NOMO-1 treated with DMSO at 0.1 percent for 48 hours (cell line): ENCODE measurements around the gene SPNS2.
A peak's percentile ranks its signal among the peaks of the same experiment; 100 is the strongest.

Source experiments
- DNase-seq: peaks from one replicate; lab custom pipeline; 2025; ENCODE audit not compliant: unreplicated experiment; lab: John Stamatoyannopoulos, UW

Gene SPNS2

DNA sequence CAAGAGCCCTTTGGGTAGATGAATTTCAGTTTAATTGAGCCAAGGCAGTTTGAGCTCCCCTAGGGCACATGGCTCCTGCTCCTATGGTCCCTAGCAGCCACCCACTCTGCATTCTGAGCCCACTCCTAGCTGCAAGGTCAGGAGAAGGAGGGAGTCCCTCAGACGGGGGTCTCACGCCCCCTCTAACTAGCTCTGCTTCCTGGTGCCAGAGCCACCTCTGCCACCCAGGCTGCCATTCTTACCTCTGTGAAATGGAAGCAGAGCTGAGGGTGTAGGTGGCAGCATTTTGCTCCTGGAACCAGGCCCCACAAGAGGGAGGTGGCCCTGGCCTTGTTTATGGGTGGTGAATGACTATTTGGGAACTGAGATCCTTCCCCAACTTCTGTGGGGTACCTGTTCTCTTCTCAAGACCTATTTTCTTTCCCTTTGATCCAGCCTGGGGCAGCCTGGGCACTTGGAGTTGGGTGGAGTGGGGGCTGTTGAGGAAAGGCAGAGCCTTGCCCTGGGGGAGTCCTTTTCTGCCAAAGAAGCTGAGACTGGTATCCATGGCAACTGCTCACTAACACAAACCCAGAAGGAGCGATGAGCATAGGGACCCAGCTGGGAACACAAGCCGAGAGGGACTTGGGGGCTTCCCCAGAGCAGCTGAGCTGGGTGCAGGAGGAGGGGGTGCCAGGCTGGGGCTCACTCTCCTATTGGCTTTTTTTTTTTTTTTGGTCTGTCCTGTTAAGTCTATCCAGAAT lies 4.8 kb downstream of the SPNS2 start:
- no peak for DNase-seq

DNA sequence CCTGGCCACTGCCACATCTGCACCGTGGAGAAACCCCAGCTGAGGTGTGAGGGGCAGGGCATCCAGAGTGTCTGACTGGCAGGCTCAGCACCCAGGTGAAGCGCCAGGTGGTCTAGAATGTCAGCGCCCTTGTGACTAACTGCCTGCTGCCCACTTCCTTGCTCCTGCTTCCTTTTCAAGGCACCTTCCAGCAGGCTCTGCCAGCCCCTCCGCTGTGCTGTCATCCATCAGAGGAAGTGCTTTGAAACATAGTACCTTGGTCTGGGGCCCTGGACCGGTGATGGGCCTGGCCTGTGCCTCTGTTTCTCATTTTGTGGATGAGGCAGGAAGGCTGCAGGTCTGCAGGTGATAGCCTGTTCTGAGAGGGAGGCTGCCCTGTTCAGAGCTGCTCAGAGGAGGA lies 5.5 kb downstream of the SPNS2 start:
- no peak for DNase-seq

DNA sequence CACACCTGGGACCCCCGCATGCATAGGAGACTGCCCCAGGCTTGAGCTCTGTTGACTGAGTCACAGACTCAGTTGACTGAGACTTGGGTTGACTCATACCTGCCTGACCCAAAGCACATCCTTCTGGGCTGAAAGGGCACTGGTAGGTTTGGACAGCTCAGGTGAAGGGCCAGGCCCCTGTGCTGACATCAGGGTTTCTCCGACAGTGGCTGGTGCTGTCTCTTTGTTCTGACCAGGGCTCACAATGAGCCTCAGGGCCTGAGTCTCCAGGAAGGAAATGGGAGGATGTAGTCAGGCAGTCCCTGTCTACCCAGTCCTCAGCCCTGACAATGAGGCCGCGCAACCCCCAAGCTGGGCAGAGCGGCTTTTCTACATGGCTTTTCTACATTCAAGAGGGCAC lies 6.5 kb downstream of the SPNS2 start:
- no peak for DNase-seq

DNA sequence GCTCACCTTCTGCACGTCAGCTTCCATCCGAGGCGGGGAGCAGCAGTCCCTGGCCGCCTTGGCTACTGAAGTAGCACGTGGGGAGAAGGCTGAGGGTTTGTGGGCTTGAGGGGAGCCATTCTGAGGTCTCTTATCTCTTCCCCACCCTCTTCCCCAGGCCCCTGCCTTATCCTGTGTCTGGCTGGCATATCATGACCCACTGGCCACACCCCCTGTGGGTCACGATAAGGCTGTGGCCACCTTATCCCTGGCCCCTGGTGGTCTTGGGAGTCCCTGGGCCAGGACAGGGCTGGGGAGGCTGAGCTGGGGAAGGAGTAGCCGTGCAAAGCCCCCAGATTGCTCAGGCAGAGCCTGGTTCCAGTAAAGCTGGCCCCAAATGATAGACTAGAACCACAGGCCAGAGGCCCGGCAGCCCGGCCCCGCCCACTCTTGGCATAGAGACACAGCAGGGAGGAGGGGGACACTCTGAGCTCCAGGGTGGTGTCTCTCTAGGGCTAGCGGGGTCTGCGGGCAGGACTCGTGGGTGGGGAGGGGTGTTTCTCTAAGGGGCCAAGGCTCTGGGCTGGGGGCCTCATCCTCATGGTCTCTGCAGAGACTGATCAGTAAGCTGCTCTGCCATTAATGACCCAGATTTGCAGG lies 7.6 kb downstream of the SPNS2 start:
- no peak for DNase-seq

DNA sequence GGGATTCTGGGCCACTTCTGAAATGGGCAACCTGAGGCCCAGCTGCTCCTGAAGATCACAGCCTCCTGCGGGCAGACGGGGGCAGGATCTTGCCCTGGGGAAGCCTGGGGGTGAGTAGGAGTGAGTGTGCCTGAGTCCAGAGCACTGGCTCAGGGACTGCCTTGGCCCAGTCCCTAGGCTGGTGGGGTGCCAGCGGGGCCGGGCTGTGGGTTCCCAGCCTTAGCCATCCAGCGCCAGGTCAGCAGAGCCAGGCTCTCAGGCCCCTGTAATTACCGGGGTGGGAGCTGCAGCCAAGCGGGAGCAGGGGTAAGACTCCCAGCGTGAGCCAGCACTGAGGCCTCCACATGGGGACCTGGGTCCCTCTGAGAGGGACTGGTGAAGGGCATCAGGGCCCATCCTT lies 8.2 kb downstream of the SPNS2 start:
- DNase-seq, result no peak

DNA sequence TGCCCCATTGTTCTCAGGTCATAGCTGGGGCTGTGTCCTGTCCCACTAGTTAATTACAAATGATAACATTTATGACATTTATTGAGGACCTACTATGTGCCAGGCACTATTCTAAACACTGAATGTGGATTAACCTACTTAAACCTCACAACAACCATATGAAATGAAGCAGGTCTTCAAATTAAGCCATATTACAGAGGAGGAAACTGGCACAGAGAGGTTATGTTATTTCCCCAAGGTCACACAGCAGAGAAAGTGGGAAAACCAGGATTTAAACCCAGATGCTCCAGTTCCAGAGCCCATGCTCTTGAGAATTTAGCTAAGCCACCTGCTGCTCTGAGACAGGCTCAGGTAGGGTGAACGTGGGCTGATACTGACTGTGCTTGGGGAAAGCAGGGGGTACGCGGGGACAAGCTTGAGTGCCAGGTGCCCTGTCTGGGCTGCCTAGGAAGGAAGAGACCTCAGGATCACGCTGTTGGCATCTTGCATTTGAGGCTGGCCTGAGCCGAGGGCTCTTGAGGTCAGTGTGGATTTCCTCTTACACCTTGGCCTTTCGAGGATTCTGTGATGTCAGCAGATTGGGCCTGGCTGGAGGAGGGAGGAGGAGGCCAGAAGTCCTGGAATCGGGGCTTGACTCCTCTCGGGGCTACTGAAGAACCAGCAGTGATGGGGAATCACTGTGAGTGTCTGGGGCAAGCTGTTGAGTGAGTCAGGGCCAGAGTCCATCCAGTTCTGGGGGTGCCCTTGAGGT lies 8.9 kb downstream of the SPNS2 start:
- no peak for DNase-seq

DNA sequence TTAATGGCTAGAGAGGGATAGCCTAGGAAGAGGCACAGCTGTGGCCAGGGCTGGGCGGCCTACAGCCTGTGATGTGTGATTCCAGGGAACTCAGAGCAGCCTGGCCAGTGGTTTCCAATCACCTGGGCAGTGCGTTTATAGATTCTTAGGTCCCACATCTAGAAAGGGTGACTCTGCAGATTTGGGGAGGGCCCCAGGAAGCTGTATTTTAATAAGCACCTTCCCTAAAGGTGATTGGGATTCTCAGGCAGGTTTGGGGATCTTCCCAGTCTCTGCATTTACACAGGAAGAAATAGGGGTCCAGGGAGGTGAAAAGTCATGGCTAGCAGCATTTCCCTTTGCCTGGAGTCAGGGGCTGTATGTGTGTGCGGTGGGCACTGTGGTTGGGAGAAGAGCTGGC lies 9.5 kb downstream of the SPNS2 start:
- no peak for DNase-seq

DNA sequence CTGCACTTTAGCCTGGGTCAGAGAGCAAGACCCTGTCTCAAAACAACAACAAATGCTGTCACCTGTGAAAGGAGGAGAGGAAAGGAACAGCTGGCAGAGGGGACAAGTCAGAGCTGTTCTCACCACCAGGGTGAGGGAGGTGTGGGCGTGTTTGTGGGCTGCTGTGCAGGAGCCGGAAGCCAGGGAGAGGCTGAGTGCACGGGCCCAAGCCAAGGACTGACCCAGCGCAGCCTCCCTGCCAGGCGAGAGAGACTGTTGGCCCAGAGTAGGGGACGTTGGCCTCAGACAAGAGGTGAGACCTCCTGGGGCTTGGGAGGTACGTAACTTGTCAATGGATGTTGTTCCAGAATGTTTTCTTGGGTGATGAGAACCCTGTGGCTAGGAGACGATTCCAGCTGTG lies 10.7 kb downstream of the SPNS2 start:
- DNase-seq, result no peak

DNA sequence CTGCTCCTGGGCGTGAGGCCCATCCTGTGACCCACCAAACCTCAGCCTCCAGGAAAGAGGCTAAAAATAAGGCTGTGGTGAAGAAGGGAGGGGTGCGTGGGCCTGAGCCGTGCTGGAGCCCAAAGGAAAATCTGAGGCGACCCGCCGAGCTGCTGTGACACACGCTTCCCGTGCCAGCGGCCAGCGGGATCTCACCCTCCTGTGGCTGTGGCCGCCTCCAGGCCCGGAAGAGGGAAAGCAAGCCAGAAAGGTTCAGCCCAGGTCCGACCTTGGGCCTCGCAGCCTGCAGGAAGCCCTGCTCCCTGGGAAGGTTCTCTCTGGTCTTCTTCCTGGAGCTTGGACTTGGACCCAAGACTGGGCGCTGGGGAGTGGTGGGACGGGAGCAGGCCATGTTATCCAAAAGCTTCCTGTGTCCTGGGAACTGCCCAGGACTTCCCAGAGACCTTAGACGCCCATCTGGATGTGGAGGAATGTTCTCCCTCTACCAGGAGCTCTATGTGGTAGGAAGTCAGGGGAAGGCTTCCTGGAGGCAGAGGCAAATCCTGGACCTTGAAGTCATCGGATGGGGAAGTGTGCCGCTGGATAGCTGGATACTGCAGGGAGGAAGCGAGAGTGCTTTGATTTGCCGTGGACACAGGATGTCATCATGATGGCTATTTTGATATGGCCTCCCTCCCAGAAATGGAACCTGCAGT lies 11.4 kb downstream of the SPNS2 start:
- no peak for DNase-seq

DNA sequence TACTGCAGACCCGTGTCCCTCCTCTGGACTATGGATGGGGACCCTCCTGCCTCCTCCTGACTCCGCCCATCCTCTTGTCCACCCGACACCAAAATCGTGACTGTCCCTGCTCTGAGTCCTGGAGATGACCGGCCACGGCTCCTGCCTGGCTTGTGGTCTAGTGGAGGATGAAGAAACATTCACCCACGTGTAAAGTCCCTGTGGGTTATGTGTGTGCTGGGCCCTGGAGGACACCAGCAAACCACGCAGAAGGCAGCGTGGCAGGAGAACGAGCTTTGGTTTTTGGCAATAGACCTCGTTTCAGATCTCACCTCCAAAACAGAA lies 11.9 kb downstream of the SPNS2 start:
- no peak for DNase-seq

DNA sequence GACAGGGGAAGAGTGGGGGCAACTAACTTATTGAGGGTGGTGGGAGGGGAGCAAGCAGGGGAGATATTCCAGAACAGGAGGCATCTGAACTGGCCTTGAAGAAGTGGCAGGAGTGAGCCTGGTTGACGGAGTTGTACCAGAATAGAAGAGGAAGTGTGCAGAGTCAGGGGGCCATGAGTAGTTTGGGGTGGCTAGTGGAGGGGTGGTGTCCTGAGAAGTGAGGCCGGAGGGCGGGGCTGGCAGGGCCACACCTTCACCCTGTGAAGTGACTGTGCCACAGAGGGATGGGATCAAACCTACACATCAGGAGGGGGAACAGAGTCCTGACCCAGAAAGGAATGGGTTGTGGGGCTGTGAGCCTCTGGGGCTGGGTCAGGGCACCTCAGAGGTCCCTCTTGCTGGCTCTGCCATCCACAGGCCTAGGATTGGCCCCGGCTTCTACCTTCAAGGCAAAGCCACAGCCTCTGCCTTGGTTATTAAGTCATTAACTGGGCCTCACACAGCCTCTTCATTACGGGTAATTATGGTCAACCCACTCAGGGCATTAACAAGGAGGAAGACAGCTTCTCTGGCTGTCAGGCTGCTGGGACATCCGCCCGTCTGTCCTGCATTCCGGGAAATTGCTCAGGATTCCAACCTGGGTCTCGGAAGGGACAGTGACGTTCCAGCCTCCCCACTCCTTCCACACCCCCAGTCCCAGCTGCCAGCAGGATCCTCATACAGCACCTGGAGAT lies 12.7 kb downstream of the SPNS2 start:
- peak; percentile 67 for DNase-seq

DNA sequence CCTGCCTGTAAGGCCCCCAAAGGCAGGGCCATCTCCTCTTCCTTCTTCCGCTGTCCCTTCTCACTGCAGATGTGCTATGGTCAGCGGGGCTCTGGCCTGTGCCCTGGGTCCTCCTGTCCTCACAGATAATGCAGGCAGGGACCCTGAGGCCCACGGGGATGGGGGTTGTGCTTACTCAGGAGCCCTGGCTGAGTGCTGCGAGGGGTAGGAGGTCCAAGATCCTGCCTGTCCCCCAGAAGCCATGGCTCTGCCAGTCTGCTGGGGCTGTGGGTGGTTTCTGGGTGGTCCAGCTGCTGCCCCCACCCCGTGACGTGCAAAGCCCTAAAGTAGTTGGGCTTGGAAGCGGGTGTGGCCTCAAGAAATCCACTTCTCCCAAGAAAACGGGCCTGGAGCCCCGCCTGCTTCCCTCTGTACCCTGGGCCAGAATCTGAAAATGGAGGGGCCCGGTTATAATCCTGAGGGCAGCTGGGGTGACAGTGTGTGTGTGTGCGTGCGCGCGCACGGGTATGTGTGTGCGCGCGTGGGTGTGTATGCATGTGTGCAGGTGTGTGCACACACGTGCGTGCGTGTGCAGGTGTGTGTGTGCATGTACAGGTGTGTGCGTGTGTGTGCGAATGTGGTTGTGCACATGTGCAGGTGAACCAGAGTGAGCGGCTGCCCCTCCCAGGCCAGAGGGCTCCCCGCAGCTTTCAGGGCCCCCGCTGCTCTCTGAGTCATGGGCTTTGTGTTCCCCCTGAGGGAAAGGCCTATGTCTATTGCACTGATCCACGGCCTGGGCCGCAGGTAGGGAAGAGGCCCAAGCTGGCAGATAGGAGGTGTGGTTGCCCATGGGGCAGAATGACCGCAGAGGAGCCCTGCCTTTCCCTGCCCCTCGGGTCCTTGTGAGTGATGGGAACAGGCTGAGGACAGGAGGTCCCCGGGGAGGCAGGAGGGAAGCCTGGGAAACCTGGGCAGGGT lies 13.8 kb downstream of the SPNS2 start:
- DNase-seq, result no peak

DNA sequence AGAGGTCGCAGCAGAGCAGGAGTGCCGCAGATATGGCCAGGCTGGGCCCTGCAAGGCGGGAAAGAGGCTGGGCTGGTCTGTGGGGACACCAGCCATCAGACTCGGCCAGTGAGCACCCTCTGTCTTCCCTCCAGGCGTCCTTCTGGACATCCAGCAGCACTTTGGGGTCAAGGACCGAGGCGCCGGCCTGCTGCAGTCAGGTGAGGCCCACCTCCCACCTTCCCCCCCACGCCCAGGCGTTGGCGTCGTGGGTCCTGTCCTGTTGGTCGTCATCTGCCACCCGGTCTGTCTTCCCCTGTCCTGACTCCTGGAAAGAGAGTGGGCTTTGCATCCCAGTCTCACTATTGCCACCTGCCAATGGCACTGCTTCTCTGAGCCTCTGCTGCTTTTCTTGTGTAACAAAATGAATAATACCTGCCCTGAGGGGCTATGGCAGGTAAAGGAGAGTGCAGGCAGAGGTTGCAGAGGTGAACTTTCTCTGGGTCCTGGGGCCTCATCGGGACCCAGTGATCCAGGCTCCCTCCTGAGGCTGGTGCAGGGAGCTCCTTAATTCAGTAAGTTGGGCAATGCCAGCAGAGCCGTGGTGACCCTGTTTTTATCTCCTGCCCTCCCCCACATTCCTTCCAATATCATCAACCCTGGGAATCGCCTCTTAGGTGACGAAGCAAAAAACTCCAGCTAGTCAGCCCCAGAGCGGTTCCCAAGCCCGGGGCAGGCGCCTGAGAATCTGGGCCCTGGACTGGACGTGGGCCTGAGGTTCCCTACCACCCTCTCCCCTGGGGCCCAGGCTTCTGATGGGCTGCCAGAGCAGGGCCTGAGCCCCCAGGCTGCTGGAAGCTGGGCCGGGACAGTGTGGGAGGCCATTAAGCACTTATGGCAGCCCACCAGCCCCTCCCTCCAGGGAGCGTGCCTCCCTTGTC lies 14.7 kb downstream of the SPNS2 start:
- no peak for DNase-seq

DNA sequence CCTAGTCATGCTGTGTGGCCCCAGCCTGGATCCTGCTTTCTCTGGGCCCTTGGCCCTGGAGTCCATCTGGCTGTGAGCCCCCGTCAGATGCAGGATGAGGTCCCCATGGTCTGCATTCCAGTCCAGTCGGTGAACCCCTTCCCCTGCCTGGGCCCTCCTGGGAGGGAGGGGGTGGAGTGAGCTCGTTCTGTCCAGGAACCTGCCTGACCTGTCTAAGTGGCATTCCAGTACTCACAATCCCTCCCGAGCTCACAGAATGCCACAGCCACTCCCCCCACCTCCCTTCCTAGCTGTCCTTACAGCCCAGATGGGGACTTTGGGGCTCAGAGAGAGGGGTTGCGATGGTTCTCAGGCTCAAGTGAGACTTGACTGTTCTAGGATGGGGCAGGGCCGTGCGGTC lies 15.5 kb downstream of the SPNS2 start:
- no peak for DNase-seq

DNA sequence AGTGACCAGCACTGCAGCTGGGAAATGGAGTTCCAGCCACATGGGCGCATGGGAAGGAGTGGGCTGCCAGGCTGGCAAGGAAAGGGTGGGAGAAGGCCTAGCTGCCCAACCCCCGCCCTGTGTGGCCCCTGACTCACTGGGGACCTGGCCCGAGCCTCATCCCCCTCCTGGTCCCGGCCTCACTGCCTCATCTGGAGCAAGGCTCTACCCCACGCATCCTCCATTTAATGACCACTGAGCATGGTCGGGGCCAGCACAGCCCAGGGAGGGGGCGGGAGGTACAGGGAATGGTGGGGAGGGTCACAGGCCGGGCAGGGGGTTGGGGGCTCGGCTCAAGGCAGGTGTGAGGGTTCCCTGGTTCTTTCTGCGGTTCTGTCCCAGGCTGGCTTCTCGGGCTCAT lies 16.1 kb downstream of the SPNS2 start:
- no peak for DNase-seq

DNA sequence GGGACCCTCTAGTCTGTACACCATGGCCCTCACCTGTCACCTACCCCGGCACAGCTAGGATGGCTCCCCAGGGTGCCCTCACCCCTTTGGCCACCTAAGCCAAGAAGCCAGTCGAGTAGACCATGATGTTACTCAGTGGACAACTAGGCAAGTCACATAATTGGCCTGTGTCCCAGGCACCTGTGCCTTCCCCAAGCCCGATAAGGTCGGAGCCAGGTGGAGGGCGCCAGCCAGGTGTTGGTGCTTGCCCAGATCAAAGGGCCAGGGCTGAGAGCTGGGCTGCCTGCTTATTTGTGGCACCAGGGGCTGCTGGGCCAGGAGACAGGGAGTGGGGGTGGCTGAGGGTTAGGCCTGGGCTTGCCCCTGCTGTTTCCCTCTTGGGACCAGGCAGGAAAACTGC lies 16.8 kb downstream of the SPNS2 start:
- DNase-seq, result no peak

DNA sequence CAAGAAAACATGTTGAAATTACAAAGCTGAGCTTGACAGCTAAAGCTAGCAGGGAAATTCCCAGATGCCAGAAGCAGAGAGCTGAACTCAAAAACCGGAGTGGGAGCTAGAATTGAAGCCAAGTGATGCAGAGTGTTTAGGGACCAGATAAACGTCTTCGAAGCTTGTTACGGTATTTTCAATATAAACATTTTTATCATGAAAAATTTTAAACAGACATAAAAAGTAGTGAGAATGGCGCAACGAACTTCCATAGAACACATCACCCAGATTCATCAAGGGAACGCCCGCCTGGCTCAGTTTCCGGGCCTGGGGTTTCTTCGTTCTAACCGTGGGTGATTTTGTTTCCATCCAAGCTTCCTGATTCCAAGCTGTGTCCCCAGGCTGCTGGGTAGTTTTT lies 18.1 kb downstream of the SPNS2 start:
- no peak for DNase-seq

DNA sequence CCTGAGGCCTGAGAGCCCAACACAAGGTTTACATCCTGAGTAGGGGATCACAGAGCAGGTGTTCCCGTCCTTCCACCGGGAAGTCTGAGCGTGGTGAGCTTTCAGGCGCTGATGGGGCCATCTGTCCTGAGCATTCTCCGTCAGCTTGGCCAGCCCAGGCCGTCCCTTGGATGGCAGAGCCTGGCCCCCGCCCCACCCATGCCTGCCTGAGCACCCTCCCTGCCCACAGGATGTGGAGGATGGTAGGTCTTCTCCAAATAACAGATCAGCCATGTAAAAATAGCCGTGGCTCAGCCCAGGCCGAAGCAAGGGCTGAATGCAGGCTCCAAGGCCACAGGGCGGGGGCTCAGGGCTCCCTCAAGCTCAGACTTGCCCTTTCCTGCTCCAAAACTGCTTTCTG lies 20.2 kb downstream of the SPNS2 start:
- no peak for DNase-seq

DNA sequence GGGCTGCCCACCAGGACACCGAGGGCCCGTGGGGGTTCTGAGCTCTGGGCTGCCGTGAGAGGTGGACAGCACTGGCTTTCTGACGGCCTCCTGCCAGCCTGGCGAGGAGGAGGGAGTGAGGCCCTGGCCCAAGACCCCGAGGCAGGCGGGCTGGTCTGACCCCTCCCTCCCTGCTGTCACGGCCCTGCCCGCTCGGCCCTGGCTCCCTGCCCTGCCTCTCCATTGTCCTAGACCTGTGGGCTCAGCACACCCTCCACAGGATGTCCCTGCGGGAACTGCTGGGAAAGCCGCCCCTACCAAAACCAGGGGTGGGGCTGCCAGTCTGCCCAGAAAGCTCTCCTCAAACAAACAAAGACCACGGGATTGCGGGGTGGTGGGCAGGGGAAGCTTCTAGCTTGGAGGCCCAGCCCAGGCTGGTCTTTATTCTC lies 20.7 kb downstream of the SPNS2 start:
- no peak for DNase-seq
